Astrocyte of the spinal cord (primary cell): Measurements from ENCODE around the gene LRRC52.

Experiments used
- DNase-seq: peaks from one replicate; pipeline ENCODE4 v3.0.0; 2011; ENCODE audit warnings: low read depth, low spot score
- H3K4me3 ChIP-seq: 2 replicates; pipeline ENCODE4 v1.5.1; 2011; ENCODE audit warnings: low read depth, mild to moderate bottlenecking, low read length, moderate library complexity
- CTCF ChIP-seq: IDR thresholded peaks from 2 replicates; pipeline ENCODE4 v1.5.1; 2012; ENCODE audit warnings: low read depth, mild to moderate bottlenecking, low read length, inconsistent platforms
- in situ Hi-C: cut with HindIII; loops from 2 replicates; pipeline ENCODE4 v1.10.0; 2017; ENCODE audit warnings: low sequenced_read_pairs

LRRC52 gene

GRCh38 chr1:165501330-165501969 is 42.4 kb upstream of the LRRC52 start:
- DNase-seq: no peak
- no peak for TF ChIP-seq CTCF
- in situ Hi-C loops: no loop called here
- H3K4me3 ChIP-seq: no peak overlapping the region

- in situ Hi-C loops: no loop called here
- no peak for TF ChIP-seq CTCF
- DNase-seq: no peak
- H3K4me3 ChIP-seq: no peak overlapping the region
Measured at GRCh38 chr1:165501970-165502348, 41.8 kb upstream of the LRRC52 start.

GRCh38 chr1:165507570-165507969 is 36.2 kb upstream of the LRRC52 start:
- in situ Hi-C loops: no loop called here
- no peak for TF ChIP-seq CTCF
- no peak for DNase-seq
- H3K4me3 ChIP-seq: no peak overlapping the region

- no peak for TF ChIP-seq CTCF
- no peak overlapping the region for H3K4me3 ChIP-seq
- in situ Hi-C loops: no loop called here
- DNase-seq: no peak
Measured at GRCh38 chr1:165508291-165508690, 35.5 kb upstream of the LRRC52 start.

- H3K4me3 ChIP-seq: no peak overlapping the region
- DNase-seq: no peak
- TF ChIP-seq CTCF: no peak
- in situ Hi-C loops: no loop called here
Measured at GRCh38 chr1:165512816-165513215, 31.0 kb upstream of the LRRC52 start.

GRCh38 chr1:165516469-165516868 is 27.3 kb upstream of the LRRC52 start:
- in situ Hi-C loops: no loop called here
- no peak for TF ChIP-seq CTCF
- no peak overlapping the region for H3K4me3 ChIP-seq
- no peak for DNase-seq

- TF ChIP-seq CTCF: no peak
- DNase-seq: no peak
- in situ Hi-C loops: no loop called here
- no peak overlapping the region for H3K4me3 ChIP-seq
Measured at GRCh38 chr1:165520646-165521045, 23.2 kb upstream of the LRRC52 start.
